Measurements from ENCODE around the gene DICER1.

DNA sequence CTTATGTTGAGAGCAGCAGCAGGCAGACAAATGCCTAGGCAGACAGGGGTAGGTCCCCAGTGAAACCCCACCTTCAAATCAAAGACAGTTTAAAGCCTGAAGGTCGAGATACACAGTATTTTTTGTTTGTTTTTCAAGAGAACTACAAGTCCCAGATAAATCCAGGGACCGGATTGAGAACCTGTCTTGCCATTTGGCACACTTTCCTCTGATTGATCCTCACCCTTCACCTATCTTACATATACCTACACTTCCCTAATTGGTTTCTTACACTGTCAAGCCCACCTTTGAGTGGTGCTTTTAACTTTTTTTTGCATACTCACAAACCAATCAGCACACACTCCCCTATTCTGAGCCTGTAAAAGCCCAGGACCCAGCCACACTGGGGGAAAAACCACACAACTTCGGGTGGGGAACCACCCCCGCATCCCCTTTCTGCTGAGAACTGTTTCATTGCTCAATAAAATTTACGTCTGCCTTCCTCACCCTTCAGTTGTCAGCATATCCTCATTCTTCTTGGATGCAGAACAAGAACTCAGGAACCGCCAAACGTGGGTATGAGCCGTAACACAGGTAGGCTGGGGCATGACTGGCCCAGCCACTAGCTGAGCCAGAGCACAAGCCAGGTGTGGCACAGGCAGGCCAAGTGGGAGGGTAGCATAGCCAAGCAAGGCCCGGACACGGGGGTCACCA, 11.1 kb downstream of the DICER1 start:
- TF ChIP-seq, protein P1, sequence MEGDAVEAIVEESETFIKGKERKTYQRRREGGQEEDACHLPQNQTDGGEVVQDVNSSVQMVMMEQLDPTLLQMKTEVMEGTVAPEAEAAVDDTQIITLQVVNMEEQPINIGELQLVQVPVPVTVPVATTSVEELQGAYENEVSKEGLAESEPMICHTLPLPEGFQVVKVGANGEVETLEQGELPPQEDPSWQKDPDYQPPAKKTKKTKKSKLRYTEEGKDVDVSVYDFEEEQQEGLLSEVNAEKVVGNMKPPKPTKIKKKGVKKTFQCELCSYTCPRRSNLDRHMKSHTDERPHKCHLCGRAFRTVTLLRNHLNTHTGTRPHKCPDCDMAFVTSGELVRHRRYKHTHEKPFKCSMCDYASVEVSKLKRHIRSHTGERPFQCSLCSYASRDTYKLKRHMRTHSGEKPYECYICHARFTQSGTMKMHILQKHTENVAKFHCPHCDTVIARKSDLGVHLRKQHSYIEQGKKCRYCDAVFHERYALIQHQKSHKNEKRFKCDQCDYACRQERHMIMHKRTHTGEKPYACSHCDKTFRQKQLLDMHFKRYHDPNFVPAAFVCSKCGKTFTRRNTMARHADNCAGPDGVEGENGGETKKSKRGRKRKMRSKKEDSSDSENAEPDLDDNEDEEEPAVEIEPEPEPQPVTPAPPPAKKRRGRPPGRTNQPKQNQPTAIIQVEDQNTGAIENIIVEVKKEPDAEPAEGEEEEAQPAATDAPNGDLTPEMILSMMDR (IDR thresholded peaks at IDR 0.05; ENCODE audit: borderline replicate concordance, extremely low read depth, low read length, poor library complexity, severe bottlenecking) = no peak
- TF ChIP-seq EZH2 (IDR thresholded peaks at IDR 0.05; ENCODE audit: borderline replicate concordance, low read depth, low read length, severe bottlenecking) = no peak

Data from DND-41 (cell line).